ENCODE data around the gene UBE2H.

Gene UBE2H

GRCh38 chr7:129793506-129794310 lies 159.1 kb downstream of the UBE2H start:
- no peak overlapping the region for H3K4me3 ChIP-seq (ENCODE audit: low read depth, low read length)
- TF ChIP-seq, protein P1, sequence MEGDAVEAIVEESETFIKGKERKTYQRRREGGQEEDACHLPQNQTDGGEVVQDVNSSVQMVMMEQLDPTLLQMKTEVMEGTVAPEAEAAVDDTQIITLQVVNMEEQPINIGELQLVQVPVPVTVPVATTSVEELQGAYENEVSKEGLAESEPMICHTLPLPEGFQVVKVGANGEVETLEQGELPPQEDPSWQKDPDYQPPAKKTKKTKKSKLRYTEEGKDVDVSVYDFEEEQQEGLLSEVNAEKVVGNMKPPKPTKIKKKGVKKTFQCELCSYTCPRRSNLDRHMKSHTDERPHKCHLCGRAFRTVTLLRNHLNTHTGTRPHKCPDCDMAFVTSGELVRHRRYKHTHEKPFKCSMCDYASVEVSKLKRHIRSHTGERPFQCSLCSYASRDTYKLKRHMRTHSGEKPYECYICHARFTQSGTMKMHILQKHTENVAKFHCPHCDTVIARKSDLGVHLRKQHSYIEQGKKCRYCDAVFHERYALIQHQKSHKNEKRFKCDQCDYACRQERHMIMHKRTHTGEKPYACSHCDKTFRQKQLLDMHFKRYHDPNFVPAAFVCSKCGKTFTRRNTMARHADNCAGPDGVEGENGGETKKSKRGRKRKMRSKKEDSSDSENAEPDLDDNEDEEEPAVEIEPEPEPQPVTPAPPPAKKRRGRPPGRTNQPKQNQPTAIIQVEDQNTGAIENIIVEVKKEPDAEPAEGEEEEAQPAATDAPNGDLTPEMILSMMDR (IDR thresholded peaks at IDR 0.05; ENCODE audit: borderline replicate concordance, insufficient read depth, low read depth, low read length), result no peak

DNA sequence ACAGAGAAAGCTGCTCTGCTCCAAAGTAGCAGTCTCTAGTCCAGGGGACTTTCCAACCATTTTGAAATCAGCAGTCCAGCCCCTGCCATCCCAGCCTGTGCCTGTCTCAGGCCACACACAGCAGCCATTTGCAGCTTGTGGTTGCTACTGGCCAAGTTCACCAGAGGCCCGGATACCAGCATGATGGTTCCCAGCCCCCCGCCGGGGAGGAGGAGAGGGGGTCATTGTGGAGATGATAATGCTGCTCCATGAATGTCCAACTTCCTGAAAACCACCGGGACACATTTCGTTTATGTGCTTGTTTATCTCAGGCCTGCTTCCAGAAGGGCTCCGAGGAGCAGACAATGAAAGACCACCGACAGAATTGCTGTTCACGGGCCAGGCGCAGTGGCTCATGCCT lies 160.0 kb downstream of the UBE2H start:
- TF ChIP-seq, protein P1 (IDR thresholded peaks at IDR 0.05; ENCODE audit: borderline replicate concordance, insufficient read depth, low read depth, low read length), result no peak
- no peak overlapping the region for H3K4me3 ChIP-seq (ENCODE audit: low read depth, low read length)

DNA sequence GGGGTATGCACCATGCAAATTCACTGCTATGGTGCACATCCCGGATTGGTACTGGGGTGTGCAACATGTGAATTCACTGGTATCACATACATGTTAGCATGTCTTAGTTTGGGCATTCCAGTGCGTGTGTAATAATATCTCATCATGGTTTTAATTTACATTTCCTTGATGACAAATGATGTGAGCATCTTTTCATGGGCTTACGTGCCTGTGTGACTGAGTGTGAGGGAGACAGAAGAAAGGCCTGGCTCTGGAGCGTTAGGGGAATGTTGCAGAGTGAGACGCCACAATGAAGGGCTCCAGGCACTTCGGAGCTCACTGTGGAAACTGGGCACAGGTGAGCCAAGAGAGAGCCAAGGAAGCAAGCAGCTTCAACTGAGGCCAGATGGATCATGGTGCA lies 162.6 kb downstream of the UBE2H start:
- H3K4me3 ChIP-seq (ENCODE audit: low read depth, low read length), result no peak overlapping the region
- TF ChIP-seq, protein P1 (IDR thresholded peaks at IDR 0.05; ENCODE audit: borderline replicate concordance, insufficient read depth, low read depth, low read length), result no peak

- no peak overlapping the region for H3K4me3 ChIP-seq (ENCODE audit: low read depth, low read length)
- TF ChIP-seq, protein P1 (IDR thresholded peaks at IDR 0.05; ENCODE audit: borderline replicate concordance, insufficient read depth, low read depth, low read length), result no peak
These were observed 163.1 kb downstream of the UBE2H start for GRCh38 chr7:129789652-129790051.

GRCh38 chr7:129789000-129789399 lies 163.8 kb downstream of the UBE2H start:
- TF ChIP-seq, protein P1 (IDR thresholded peaks at IDR 0.05; ENCODE audit: borderline replicate concordance, insufficient read depth, low read depth, low read length), result no peak
- no peak overlapping the region for H3K4me3 ChIP-seq (ENCODE audit: low read depth, low read length)

DNA sequence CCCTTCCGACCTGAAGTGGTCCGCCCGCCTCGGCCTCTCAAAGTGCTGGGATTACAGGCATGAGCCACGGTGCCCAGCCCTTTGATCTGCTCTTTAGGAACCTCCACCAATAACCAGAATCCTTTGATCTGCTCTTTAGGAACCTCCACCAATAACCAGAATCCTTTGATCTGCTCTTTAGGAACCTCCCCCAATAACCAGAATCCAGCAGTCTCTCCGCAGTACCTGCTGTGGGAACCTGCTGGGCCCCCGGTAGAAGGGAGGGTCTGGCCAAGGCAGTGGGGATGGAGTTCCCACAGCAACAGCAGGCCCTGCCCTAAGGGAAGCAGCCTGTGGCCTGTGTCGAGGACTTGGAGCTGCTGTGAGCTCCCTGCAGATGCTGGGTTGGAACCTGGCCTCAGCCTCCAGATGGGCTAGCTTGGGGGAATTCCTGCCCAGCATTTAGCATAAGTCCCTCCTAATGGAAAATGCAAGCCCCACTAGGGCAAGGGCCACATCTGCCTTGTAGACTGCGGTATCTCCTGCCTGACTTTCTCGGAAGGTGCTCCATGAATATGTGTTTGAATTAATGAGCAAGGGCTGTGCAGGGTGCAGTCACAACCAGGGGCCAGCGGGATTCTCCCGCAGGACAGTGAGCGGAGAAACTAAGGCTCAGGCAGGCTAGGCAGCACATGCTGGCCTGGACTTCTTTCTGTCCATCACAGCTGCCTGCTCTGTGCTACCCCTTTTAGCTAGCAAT lies 165.8 kb downstream of the UBE2H start:
- no peak overlapping the region for H3K4me3 ChIP-seq (ENCODE audit: low read depth, low read length)
- TF ChIP-seq, protein P1 (IDR thresholded peaks at IDR 0.05; ENCODE audit: borderline replicate concordance, insufficient read depth, low read depth, low read length), result no peak
